ENCODE measurements around the gene TSN.
A peak's percentile ranks its signal among the peaks of the same experiment; 100 is the strongest.

TSN gene

GRCh38 chr2:121746071-121746578 is 9.3 kb upstream of the TSN start:
- no peak for DNase-seq (ENCODE audit: low read depth)
- H3K4me3 ChIP-seq (ENCODE audit: low read depth, low read length), result no peak overlapping the region
- TF ChIP-seq CTCF (IDR thresholded peaks at IDR 0.05; ENCODE audit: insufficient read depth, low read depth, low read length, missing control alignments), result no peak

GRCh38 chr2:121748202-121748601 is 7.2 kb upstream of the TSN start:
- peak; percentile 52 for DNase-seq (ENCODE audit: low read depth)
- no peak overlapping the region for H3K4me3 ChIP-seq (ENCODE audit: low read depth, low read length)
- TF ChIP-seq CTCF (IDR thresholded peaks at IDR 0.05; ENCODE audit: insufficient read depth, low read depth, low read length, missing control alignments), result peak; percentile 19

GRCh38 chr2:121754851-121755236 is 607 bp upstream of the TSN start:
- DNase-seq (ENCODE audit: low read depth), result no peak
- H3K4me3 ChIP-seq (ENCODE audit: low read depth, low read length), result peak overlapping the region; percentile 88
- TF ChIP-seq CTCF (IDR thresholded peaks at IDR 0.05; ENCODE audit: insufficient read depth, low read depth, low read length, missing control alignments), result no peak

- no peak overlapping the region for H3K4me3 ChIP-seq (ENCODE audit: low read depth, low read length)
- TF ChIP-seq CTCF (IDR thresholded peaks at IDR 0.05; ENCODE audit: insufficient read depth, low read depth, low read length, missing control alignments), result no peak
- no peak for DNase-seq (ENCODE audit: low read depth)
Measured at GRCh38 chr2:121764681-121765228, 9.3 kb downstream of the TSN start.

- TF ChIP-seq CTCF (IDR thresholded peaks at IDR 0.05; ENCODE audit: insufficient read depth, low read depth, low read length, missing control alignments), result no peak
- no peak overlapping the region for H3K4me3 ChIP-seq (ENCODE audit: low read depth, low read length)
- DNase-seq (ENCODE audit: low read depth), result no peak
Measured at GRCh38 chr2:121766624-121767023, 11.2 kb downstream of the TSN start.

GRCh38 chr2:121768143-121768755 is 12.8 kb downstream of the TSN start:
- no peak for TF ChIP-seq CTCF (IDR thresholded peaks at IDR 0.05; ENCODE audit: insufficient read depth, low read depth, low read length, missing control alignments)
- DNase-seq (ENCODE audit: low read depth), result no peak
- H3K4me3 ChIP-seq (ENCODE audit: low read depth, low read length), result no peak overlapping the region
